A549 treated with ZK216348 at 1 μM for 4 hours (cell line): ENCODE results near the gene NGRN. TPM values are rescaled to one million over a fixed set of nuclear protein-coding genes. Genes with fewer than 3 reads are reported as not detected.

Source experiments
- total RNA-seq: library from RNA; stranded (reverse); fragments of 200-300 nt; extraction: Qiagen RNA extraction; gene quantifications from 5 replicates; pipeline ENCODE4 v1.2.3, GENCODE V29; 2022; ENCODE audit warnings: low read depth

Gene NGRN, protein sequence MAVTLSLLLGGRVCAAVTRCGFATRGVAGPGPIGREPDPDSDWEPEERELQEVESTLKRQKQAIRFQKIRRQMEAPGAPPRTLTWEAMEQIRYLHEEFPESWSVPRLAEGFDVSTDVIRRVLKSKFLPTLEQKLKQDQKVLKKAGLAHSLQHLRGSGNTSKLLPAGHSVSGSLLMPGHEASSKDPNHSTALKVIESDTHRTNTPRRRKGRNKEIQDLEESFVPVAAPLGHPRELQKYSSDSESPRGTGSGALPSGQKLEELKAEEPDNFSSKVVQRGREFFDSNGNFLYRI
- total RNA-seq = 93.9 to 114 TPM (median 111 TPM) in 5 replicates

DNA sequence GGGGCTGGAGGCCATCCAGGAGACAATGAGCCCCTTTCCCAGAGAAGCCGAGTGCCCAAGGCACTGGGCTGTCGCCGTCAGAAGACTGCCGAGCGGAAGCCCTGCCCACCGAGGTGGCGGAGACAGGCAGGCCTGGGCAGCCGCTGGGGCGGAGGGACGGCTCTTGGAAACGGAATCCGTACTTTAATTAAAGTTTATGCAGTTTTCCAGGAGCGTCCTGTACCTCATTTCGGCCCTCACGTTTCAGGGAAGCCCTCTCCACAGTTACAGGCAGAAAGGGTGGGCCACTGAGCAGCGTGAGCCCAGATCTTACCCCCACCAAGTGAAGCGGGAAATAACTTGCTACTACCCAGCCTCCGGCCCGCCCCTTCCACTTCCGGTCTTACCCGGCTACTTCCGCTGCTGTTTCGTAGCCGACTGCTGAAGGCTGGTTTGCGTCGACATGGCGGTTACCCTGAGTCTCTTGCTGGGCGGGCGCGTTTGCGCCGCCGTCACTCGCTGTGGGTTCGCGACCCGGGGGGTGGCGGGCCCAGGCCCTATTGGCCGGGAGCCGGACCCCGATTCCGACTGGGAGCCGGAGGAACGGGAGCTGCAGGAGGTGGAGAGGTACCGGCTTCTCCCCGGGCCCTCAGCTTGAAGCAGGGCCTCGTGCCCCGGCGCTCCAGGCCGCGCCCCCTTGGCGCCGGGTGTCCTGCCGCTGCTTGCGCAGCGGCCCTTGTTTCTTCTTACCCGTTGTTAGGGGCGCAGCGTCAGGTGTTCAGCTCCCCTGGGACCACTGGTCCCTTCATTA is at the start of gene NGRN:
NGRN (plus strand) TSS at position 402 of the 790 bp plus-strand sequence; CDS start at position 443, 41 bp downstream.

DNA sequence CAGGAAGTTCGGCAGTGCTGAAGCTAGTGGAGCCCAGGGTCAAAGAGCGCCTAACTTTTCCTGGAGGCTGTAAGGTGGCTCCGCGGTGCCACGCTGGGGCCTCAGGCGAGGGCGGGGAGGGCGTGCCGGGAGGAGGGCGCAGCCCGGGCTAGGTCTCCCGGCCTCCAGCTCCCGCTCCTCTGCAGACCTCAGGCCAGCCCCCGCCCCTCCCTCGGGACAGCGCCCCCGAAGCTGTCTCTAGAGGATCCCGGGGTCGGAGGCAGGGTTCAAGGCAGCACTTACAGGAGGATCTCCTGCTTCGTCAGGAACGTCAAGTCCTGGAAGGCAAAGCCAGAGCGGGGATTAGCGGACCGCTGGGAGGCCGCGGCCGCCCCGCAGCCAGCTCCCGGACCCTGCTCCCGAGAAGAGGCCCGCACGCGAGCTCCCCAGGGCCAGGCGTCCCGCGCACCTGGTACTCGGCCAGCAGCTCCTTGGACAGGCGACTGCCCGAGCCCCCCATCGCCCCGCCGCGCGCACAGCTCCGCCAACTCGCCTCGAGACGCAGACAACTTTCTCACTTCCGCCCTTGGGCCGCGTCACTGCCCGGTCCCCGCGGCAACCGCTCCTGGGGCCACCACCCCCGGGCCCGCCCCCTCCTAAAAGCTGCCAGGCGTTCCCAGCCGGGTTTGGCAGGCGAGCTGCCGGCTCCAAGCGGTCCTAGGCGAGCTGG is 31.9 kb upstream of the NGRN start, which contains the start of gene CIB1:
CIB1 (minus strand) TSS at position 555 of the 709 bp plus-strand sequence; CDS start at position 499, 56 bp downstream.

DNA sequence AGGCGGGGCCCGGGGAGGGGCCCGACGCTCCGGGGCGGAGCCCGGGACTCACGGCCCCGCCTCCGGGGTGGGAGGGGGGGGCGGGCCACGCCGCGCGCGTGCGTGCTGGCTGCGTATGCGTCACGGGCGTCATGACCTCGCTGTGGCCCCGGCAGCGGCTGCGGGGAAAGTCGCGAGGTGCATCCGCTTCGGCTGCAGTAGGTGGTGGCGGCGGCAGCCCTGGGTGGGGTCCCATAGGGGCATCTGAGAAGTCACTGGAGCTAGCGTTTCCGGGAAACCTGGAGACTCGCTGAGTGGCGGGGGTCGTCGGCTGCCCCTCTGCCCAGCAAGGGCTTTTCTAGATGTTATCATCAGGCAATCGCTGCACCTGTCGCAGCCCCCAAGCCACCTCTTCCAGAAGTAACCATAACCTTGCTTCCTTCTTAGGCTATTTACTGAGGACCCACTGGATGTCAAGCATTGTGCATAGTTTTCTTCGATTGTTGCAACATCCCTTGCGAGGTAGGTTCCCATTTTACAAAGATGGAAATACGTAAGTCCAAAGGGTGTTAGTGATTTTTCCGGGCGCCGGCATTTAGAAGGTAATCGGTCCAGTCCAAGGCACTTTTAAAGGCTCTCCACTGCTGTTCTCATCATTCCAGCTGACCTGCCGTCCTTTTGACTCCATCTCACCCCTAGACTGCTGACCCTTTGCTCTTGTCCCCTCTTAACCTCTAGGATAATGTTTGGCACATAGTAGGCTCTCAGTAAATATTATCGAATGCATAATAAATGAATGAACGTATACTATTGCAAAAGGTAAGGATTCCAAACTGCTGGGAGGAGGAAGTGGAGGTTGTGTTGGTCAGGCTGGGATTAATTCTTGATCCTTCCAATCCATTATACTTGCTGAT is 31.1 kb upstream of the NGRN start, which contains the start of gene GDPGP1:
GDPGP1 (plus strand) TSS at position 114 of the 893 bp plus-strand sequence. CDS start 6,700 bp downstream, outside the sequence.

DNA sequence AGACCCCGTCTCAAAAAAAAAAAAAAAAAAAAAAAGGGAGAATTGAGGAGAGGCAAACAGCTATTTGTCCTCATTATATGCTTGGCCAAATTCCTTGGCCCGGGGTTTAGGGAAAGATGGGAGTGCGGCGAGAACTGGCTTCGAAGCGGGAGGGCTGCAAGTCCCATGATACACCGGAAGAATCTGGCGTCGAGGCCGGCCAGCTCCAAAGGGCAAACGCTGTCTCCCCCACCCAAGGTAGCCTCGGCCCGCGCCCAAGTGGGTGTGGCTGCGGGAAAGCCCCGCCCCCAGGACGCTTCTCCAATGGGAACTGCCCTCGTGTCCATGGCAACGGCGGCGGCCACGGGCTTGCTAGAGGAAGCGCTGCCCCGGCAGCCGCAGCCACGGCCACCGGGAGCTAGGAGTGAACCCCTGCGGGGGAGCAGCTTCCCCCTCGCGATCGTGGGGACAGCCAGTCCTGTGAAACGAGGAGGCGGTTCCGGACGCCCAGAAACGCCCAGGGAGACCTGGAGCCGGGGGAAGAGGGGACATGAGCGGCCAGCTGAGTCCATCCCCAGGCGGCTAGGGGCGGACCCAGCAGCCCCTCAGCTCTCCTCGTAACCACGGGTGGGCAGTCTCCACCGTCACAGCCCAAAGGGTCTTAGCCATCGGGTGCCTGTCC is 16.1 kb upstream of the NGRN start, which contains the start of gene TTLL13:
TTLL13 (plus strand) TSS at position 354 of the 661 bp plus-strand sequence. CDS start 1,075 bp downstream, outside the sequence.

Other genes with a start within 250 kb of the NGRN start
- gene IDH2, start 163.2 kb upstream of the NGRN start, total RNA-seq = 37.7 to 52.5 TPM (median 43.7 TPM) in 5 replicates
- 65.5 to 114 TPM (median 101 TPM) in 5 replicates for gene SEMA4B, start 64.3 kb upstream of the NGRN start, total RNA-seq
- gene CIB1, start 31.7 kb upstream of the NGRN start, total RNA-seq = 168 to 225 TPM (median 205 TPM) in 5 replicates
- gene GDPGP1, start 31.5 kb upstream of the NGRN start, total RNA-seq = 3.7 to 5.7 TPM (median 4.7 TPM) in 5 replicates
- 0.11 to 0.43 TPM (median 0.16 TPM) in 4 of 5 replicates, not detected in the other for gene TTLL13, start 16.1 kb upstream of the NGRN start, total RNA-seq
- 0.62 to 1.7 TPM (median 1.0 TPM) in 5 replicates for gene ZNF774, start 86.6 kb downstream of the NGRN start, total RNA-seq
- 137 to 278 TPM (median 151 TPM) in 5 replicates for gene IQGAP1, start 122.6 kb downstream of the NGRN start, total RNA-seq